GM12891 (cell line): ENCODE results near the gene CREB5.

Experiments
- DNase-seq: peaks from one replicate; pipeline ENCODE4 v3.0.0; 2011; ENCODE audit warnings: low spot score; ENCODE audit not compliant: insufficient read length
- FAIRE-seq: peaks from 2 replicates; lab custom pipeline; 2011; peaks lifted over from hg19 to GRCh38; lab: Jason Lieb, UNC
- PAX5 ChIP-seq: IDR thresholded peaks from 2 replicates; pipeline ENCODE4 v1.6.1; 2011; ENCODE audit warnings: low read length, moderate library complexity, mild to moderate bottlenecking; ENCODE audit not compliant: insufficient read depth, severe bottlenecking
- POLR2A ChIP-seq: IDR thresholded peaks from 2 replicates; pipeline ENCODE4 v1.6.1; 2011; ENCODE audit warnings: low read depth, low read length, control low read depth
- POLR2AphosphoS5 ChIP-seq: IDR thresholded peaks from 2 replicates; pipeline ENCODE4 v1.6.1; 2011; ENCODE audit warnings: low read depth, low read length, control low read depth
- POU2F2 ChIP-seq: IDR thresholded peaks from 2 replicates; pipeline ENCODE4 v1.6.1; 2011; ENCODE audit warnings: low read depth, mild to moderate bottlenecking, control low read depth, low read length, moderate library complexity
- SPI1 ChIP-seq: IDR thresholded peaks from 2 replicates; pipeline ENCODE4 v1.6.1; 2011; ENCODE audit warnings: low read depth, low read length, control low read depth
- TAF1 ChIP-seq: IDR thresholded peaks from 2 replicates; pipeline ENCODE4 v1.6.1; 2011; ENCODE audit warnings: low read depth, low read length, control low read depth

CREB5 gene

DNA sequence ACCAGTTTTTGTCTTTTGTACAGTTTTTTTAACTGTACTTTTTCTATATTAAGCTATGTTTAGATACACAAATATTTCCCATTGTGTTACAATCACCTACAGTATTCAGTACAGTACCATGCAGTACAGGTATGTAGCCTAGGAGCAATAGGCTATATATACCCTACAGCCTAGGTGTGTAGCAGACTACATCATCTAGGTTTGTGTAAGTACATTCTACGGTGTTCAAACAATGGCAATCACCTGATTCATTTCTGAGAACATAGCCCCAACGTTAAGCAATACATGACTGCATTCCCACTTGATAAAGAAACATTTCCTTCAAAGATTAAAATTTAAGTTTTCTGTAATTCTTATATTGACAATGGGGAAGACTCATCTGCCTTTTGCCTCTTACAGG, 456.4 kb downstream of the CREB5 start:
- FAIRE-seq (no peak), DNase-seq (no peak)
- TF ChIP-seq POU2F2: no peak

GRCh38 chr7:28871077-28871476, 458.8 kb downstream of the CREB5 start:
- no peak for FAIRE-seq
- TF ChIP-seq SPI1 (no peak), POLR2AphosphoS5 (no peak), TAF1 (no peak), PAX5 (no peak)
- no peak for DNase-seq

DNA sequence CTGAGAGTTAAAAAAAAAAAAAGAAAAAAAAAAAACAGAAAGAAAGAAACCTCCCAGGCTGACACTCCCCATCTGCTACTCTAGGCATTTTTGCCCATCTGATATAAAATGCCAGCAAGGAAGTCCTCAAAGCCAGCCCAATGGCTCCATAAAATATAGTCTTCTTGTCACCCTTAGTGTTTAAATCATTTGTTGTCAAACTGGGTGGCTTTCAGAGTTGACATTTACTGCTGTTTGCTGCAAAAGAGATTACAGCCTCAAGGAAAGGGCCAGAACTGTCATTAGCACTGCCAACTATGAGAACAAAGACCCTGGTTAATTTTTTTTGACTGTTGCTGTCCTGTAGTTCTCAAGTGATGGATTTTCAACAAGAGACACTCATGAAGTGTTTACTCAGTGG, 459.3 kb downstream of the CREB5 start:
- DNase-seq (no peak), FAIRE-seq (no peak)
- TF ChIP-seq POU2F2: no peak

DNA sequence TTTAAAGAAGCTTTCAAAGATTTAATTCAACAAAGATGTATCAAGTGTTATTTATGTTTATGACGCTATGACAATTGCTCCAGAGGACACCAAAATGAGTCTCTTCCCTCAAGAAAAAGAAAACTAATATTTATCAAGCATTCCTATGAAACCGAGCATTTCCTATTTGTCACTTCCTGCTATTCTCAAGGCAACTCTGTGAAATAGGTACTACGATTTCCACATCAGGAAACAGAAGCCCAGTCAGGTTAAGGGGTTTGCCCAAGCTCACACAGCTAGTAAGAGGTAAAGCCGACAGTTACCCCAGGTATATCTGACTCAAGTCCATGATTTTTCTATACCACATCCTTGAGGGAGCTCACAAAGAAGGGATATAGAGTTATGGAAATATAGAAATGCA, 459.9 kb downstream of the CREB5 start:
- no peak for FAIRE-seq
- TF ChIP-seq PAX5 (no peak), POU2F2 (no peak), TAF1 (no peak), POLR2AphosphoS5 (no peak), POLR2A (no peak), SPI1 (no peak)
- DNase-seq: no peak

GRCh38 chr7:28873365-28873764, 461.0 kb downstream of the CREB5 start:
- DNase-seq (no peak), FAIRE-seq (no peak)
- TF ChIP-seq POLR2AphosphoS5: no peak
- no peak for TF ChIP-seq POLR2A
- no peak for TF ChIP-seq POU2F2
- TF ChIP-seq TAF1: no peak
- no peak for TF ChIP-seq PAX5
- no peak for TF ChIP-seq SPI1

GRCh38 chr7:28874001-28874400, 461.7 kb downstream of the CREB5 start:
- TF ChIP-seq TAF1: no peak
- TF ChIP-seq POU2F2: no peak
- DNase-seq (no peak), FAIRE-seq (no peak)
